DMS 273 treated with DMSO at 0.1 percent for 48 hours (cell line): ENCODE results near the gene SSPN.
"Not testable (repeated sequence)": the region's sequence is repeated elsewhere in the genome, so short reads cannot be mapped to it uniquely, and the experiment has no call there.

Experiments
- DNase-seq: peaks from one replicate; lab custom pipeline; 2025; lab: John Stamatoyannopoulos, UW

SSPN gene

DNA sequence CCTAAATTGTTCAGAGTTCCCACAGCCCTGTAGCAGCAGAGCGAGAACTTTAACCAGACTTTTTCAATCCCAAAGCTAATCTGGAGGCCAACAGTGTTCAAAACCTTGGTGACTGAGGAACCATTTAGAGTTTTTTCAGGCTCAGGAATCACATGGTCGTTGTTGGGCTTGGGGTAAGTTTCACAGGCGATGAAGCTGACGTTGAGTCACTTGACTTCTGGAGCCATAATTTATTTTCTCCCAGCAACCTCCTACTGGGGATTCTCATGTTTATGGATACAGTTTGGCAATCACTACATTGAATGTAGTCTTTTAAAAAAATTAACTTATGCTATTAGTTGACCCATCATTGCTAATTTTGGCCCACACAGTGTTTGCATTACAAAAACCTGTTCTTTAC lies 34.5 kb downstream of the SSPN start:
- DNase-seq, result no peak

DNA sequence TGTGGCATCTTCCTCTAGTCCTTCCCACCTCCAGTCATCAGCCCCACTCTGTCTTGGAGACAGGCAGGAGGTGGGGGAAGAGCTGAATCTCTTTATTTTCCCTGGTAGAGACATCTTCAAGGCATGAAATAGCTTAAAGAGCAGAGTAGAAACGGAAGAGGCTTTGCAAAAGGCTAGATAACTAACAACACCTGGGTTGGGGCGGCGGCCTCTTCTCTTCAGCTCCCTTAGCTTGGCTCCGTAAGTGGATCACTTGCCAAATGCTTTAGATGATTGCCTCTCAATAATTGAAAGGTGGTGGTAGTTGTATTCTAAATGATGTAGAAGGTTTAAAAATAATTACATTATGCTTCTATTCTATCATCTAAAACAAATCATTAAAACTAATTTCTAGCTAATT lies 36.1 kb downstream of the SSPN start:
- DNase-seq, result no peak

DNA sequence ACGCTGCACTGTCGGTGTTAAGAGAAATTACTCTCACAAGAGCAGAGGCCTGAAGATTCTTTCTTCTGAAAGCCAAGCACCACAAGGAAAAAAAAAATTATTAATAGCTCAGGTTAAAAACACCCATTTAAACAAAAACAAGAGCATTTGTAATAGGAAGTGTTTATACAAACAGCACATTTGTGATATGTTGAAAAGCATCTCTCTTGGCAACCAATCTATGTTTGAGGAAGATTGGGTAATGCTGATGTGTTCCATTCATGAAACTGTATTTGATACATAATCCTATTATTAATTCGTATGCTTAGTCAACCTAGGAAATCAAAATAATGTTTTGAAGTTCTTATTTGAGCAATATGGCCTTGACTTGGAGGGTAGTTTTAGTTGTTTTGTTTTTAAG lies 36.5 kb downstream of the SSPN start:
- DNase-seq, result no peak

DNA sequence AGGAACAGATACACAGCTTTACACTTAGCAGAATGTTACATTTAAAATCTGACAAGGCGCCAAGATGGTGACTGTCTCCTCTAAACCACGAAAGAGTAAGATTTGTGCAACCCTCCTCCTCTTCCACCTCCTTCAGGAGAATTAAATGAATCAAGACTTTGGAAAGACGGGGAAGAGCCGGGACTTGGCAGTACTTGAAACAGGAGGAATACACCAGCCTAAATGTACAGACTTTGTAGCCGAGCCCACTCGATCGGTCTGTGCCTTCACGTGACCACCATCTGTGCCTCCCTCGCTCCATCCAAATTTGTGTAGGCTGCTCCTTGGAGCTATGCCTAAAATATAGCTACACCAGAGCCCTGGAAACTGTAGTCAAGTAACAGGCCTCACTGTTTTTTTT lies 38.3 kb downstream of the SSPN start:
- peak; percentile 73 for DNase-seq

DNA sequence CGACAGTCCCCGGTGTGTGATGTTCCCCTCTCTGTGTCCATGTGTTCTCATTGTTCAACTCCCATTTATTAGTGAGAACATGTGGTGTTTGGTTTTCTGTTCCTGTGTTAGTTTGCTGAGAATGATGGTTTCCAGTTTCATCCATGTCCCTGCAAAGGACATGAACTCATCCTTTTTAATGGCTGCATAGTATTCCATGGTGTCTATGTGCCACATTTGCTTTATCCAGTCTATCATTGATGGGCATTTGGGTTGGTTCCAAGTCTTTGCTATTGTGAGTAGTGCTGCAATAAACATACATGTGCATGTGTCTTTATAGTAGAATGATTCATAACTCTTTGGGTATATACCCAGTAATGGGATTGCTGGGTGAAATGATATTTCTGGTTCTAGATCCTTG lies 40.1 kb downstream of the SSPN start:
- not testable (repeated sequence) for DNase-seq

DNA sequence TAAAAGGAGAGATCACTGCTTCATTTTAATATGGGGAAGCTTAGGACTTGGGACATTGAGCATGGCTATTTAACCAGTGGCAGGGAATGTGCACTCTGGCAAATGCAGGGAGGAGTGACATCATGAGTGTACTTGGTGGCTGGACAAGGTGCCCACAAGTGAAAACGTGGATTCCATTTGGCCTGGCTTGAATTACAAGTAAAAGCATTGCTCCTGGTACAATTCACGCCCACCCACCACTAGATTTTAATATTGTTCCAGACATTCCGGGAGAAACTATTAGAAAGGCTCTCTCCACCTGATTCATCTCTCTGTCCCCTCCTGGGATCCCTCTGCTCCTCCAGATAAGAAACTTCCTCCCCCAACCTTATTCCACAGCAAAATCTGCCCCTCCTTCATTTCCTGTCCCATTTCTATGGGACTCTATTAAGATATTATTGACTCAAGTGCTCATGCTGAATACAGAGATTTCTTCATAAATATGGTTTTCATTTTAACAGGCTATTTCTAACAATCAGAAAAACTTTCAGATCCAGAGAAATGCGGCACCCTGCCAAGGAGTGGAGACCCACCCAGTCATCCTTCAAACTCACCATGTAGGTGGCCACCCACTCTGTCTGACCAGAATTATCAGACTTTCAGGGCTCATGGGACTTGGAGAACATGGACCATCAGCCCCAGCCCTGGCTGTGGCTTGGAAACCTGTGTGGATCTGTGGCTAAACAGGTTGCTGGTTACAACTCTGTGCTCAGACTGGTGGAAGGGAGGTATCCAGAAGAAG lies 43.2 kb downstream of the SSPN start:
- no peak for DNase-seq

DNA sequence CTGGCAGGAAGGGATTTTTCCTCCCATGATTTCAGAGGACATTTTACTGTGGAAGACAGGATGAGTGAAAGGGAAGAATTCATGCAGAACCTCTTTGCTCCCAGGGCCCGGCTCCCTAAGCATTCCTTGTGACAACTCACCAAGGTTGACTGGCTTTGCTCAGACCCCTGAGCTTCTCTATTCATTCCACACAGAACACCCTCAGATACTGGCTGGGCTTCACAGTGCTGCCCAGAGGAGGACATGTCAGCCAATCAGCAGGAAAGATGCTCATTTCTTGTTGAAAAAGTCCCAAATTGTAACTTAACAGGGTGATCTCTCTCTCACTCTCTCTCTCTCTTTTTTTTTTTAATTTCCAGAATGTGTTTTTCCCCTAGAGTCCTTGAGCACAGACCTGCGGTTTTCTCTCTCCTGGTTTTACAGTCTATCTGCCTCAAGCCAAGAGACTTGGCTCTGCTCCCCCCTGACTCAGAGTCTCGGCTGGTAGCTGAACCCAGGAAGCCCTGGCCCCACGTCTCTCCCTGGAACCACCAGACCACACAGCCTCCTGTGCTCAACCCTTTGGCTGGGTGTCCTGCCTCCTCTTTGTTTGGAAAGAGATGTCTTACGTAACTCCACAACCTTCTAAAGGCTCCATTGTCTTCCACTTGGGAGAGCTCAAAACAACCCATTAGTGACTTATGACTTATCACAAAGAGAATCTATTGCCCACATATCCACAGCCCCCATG lies 43.9 kb downstream of the SSPN start:
- DNase-seq, result no peak

DNA sequence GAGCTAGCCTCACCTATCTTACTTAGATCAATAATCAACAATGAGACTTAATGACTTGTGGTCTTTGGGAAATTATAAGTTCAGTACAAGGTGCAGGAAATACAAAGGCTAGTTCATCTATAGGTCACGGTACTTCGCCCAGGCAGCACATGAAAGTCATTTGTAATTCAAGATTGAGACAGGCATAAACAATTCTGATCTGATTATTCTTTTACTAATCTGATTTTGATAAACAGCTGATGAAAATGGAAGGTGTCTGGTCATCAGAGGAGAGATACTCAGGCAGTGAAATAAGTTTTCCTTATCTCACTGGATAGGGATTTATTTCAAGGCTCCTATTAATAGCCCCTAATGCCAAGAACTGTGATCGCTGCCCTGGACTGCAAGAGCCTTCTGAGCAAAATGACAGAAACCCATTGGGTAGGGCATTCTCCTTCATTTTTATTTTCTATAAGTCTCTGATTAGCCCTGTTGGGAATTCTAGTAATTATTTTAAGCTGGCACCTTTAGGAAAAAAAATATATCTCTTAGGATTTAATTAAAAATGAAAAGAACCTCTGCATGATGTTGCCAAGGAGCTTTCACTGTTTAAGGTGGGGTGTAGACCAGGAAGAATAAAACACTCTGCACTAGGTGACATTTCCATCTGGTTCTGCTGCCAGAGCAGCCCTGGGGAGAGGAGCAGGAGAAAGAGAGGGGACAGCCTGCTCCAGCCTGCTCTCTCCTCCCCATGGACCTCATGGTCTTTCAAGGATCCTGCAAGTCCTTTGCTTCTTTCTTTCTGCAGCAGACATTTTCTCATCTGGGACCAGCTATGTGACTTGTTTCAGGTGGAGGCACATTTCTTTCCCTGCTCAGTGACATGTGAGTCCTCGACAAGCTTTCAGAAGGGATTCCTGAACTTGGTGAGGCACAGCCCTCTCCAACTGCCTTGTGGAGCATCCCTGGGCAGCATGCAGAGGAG lies 44.8 kb downstream of the SSPN start:
- DNase-seq, result no peak

DNA sequence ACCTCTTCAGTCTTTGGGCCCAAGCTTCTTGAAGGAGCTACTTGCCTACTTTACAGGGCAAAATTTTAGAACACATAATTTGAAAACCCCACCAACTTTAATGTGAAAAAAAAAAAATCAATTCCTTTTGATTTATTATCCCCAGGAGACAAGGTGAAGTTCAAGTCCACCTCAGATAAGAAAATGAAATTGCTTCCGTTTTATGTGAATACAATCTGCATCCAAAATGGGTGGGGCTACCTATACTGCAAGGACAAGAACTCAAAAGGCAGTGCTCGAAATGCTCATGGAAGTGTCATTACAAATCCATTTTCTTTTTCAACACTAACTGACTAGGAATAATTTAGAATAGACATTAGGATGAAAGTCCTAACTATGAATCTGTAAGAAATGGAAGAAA lies 45.7 kb downstream of the SSPN start:
- DNase-seq, result no peak

DNA sequence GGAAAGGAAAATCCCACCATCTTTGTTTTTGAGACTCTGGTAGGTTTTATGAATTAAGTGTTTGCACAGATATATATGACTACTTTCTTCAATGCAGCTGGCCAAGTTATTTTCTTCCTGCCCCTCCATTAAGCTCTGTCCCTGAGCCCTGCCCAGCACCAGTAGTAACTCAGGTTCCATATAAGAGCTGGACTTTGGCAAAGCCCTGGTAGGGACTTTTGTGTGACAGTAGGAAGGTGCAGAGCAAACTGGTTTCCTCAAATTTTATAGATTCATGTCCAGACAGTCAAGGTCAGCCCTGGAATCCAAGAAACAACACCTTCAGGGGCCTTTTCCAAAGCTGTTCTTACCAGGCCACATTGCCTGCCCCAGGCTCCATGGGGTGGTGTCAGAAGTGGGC lies 47.3 kb downstream of the SSPN start:
- DNase-seq, result no peak

DNA sequence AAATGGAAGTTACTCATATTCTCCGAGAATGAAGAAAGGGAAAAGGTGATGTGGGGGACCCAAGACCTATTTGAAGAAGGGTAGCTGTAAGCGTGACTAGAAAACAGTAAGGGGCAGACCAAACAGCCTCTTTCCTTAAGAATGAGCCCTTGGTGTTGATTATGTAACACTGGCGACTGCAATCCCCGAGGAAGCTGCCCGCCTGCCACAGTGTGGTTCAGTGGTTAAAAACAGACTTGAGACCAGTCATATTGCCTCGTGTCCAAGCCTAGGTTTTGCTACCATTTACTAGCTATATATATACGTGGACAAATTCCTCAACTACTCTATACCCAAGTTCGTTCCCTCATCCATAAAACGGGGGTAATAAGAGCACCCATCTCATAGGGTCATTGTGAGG lies 49.1 kb downstream of the SSPN start:
- DNase-seq, result no peak

DNA sequence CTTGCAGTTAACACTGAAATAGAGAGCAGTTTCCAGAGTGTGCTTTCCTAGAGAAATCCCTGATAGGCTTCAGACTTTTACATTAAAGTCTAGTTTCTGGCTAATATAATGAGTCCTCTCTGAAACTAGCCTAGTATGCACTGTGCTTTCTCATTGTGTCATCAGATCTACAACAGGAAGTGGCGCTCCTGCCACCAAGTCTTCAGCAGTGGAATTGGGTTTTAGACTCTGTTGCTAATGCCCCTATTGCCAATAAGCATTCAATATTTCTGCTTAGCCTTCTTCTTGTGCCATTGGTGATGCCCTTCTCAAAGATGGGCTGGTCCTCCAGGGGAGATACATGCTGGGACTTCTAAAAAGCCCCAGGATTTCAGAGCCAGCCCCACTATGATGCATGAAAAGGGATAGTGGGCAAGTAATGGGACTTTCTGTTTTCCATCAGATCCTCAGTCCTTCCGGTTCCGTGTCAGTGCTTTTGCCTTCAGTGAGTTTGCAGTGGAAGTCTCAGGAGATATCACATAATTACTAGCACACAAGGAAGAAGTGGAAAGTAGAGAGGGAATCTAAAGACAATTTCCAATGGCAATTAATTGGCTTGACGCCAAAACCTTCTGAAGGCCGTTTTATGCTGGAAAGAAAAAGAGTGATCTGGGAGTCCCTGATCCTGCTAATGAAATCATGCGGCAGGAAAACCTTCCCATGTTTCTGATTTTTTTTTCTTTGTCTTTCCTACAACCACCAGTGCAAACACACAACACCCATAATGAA lies 50.0 kb downstream of the SSPN start:
- no peak for DNase-seq

DNA sequence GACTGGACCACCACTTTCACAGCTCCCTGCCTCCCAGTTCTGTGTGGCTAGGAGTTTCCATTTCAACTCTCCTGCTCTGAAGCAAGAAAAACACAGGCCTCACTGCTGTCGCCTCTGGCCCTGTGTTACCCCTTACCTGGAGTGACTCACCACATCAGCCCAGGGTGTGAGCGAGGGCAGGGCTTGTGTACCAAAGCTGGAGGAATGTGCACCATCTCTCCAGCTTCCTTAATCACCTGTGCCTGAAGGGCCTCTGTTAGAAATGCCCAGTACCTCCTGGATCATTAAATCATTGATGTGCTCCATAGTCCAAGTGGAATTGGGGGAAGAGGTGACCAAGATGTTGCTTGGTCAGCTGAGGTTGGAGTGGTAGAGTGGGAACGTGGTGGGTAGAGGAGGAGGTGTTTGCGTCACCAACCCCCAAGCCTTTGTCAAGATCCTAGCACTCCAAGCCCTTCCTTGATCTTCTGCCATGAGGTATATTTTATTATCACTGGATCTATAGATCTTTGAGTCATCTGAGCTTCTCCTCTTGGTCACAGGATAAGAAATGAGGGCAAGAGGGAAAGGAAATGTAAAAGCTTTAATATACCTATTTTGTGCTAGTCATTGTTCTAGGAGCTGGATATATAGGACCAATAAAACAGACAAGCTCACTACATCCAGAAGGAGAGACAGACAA lies 51.3 kb downstream of the SSPN start:
- no peak for DNase-seq

DNA sequence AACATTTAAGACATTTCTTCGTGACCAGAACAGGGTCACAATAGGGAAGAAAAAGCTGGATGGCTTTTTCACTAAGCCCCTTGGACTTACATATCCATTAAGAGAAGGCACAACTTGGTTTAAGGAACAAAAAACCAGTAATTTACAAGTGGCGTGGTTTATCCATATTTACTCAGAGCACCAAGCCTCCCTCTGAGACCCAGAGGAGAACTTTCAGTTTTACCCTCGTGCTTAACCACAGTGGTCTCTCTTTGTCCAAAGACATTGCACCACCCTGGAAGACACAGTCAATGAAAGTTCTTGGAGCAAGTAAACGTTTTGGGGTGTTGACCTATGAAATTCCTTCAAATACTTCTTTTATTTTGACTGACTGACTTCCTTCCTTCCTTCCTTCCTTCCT lies 52.5 kb downstream of the SSPN start:
- DNase-seq, result no peak

DNA sequence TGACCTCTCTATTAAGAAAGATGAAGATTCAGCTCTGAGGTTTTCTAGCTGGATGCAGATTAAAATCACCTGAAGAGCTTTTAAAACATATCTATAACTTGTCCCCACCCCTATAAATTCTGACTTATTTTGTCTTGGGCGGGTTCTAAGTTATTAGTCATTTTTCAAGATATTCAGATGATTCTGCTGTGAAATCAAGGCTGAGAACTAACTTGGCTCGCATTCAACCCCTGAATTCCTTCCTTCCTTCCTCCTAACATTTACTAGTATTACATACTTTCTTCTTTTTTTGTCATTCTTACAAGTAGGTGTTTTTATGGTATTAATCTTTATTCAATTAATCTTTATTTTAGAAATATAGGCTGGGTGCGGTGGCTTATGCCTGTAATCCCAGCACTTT lies 55.4 kb downstream of the SSPN start:
- DNase-seq, result no peak

DNA sequence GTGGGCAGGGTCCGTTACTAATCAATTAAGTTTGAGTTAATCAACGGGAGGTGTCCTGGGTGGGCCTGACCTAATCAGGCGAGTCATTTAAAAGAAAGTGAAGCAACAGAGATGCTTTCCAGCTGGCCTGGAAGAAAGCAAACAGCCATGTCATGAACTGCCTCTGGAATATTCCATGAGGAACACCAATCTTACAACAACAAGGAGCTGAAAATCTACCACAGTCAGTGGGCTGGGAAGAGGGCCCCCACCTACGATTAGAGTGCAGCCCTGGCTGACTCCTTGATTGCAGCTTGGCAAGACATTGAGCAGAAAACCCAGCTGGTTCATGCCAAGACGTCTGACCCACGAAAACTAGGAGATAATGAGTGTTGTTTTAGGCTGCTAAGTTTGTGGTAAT lies 56.2 kb downstream of the SSPN start:
- no peak for DNase-seq

DNA sequence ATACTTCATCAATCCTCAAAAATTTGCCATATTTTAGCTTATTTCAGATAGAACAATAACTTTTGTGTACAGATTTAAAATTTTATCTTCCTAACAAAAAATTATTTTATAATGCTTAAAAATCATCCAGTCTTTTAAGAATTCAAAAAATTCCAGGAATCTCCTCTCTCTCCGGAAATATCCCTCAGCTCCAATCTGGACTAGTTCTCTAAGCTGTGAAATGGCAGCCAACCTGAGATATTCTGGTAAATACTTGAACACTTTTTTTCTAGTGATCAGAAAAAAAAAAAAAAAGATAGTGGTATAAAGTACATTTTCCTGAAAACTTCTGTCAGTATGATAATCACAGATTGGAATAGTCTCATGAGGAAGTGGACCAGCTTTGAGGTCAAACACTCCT lies 57.6 kb downstream of the SSPN start:
- no peak for DNase-seq

DNA sequence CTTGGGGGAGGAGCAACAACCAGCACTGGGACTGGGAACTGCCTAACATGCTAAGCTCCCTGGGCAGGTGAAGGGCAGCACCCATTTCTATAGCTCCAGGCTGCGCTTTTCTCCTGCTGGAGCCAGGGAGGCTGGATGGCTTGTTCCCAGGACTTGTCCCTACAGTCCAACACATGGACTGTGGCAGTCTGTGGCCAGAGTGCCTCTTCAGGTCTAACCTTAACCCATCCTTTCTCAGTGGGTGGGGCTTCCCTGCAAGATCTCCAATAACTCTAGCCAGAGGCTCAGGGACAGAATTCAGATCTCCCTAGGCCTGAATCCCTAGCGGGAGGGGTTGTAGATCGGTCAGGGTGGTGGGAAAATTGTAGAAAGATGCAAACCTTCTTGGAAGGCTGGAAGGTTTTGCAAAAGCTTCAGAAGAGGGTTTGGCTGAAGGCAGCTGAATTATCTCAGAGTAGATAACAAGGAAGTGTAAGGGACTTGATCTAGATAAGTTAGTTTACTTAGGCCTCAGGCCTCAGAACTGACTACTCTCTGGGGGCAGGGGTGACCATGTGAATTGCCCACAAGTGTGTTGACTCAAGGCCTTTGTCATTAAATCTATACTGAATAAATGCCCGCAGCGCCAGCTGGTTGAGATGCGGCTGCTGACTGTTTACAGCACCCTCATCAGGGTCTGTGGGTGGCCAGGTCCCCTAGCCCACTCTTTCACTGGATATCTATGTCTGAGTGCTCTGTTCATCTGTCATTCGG lies 60.7 kb downstream of the SSPN start:
- DNase-seq, result no peak

DNA sequence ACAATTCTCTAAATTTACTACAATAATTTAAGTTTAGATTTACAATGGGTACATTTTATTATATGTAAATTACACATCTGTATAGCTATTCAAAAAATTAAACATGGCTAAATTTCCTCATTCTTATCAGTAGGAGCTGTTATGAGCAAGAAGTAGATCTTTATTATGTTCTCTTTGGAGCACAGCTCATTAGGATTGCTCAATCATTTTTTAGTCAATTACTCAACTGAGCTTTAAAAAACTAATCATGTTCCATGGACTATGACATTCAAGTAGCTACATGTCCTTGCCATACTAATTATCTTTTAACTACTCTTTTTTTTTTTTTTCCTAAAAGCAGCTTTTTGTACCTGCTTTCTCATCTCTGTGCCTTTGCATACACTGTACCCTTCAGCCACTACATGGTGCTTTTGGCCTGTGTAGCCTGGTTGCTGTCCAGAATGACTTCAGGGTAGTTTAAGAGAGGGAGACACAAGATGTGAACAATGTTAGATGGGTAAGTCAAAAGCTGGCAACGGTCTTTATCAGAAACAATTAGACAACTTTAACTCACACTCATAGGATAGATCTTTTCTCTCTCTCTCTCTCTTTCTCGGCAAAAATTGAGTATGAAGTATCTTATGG lies 69.0 kb downstream of the SSPN start:
- no peak for DNase-seq

DNA sequence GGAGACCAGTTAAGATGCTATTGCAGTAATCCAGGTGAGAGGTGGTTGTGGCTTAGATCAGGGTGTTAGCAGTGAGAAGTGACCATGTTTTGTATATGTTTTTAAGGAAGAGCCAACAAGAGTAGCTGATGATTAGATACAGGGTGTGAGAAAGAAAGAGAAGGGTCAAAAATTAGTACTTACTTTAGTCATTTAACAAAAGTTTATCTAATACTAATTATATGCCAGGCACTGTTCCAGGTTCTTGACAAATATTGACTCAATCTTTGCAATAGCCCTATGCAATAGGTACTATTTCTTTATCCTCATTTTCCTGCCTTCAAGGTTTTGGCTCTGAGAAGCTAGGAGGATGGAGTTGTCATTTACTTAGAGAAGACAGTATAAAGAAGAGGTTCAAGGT lies 70.2 kb downstream of the SSPN start:
- no peak for DNase-seq
